Bronchial epithelial cell (primary cell): ENCODE data around the gene EOGT. TPM values are rescaled to one million over a fixed set of nuclear protein-coding genes. Genes with fewer than 3 reads are reported as not detected.
A peak's percentile ranks its signal among the peaks of the same experiment; 100 is the strongest.

ENCODE experiments used
- DNase-seq: peaks from one replicate; pipeline ENCODE4 v3.0.0-alpha.2; 2010; ENCODE audit warnings: low read depth
- FAIRE-seq: peaks from 2 replicates; lab custom pipeline; 2011; peaks lifted over from hg19 to GRCh38; lab: Jason Lieb, UNC
- H3K27me3 ChIP-seq: 2 replicates; pipeline ENCODE4 v1.5.1; 2011; ENCODE audit warnings: low read length; ENCODE audit not compliant: control insufficient read depth, insufficient read depth
- H3K36me3 ChIP-seq: 2 replicates; pipeline ENCODE4 v1.5.1; 2011; ENCODE audit warnings: low read length; ENCODE audit not compliant: control insufficient read depth, insufficient read depth
- H3K4me3 ChIP-seq: 2 replicates; pipeline ENCODE4 v1.5.1; 2011; ENCODE audit warnings: mild to moderate bottlenecking, low read depth, low read length, control low read depth
- CTCF ChIP-seq: IDR thresholded peaks from 2 replicates; pipeline ENCODE4 v1.5.1; 2011; ENCODE audit warnings: mild to moderate bottlenecking, moderate library complexity, low read length, control low read depth, inconsistent platforms; ENCODE audit not compliant: insufficient read depth, severe bottlenecking
- total RNA-seq: library from RNA; depleted of rRNA; stranded (reverse); fragments of >200 nt; gene quantifications from 2 replicates; pipeline ENCODE4 v1.2.1, GENCODE V29; 2014

EOGT gene
- total RNA-seq, 1 donor from 2014 or later: 33.2 TPM

GRCh38 chr3:68997887-68998286, 15.6 kb downstream of the EOGT start:
- Histone ChIP-seq H3K36me3 (peaks cover 14% of the 10 kb centered on the region), H3K27me3 (no peaks in the 10 kb centered on the region), H3K4me3 (no peak overlapping the region)
- DNase-seq: peak; percentile 27
- TF ChIP-seq CTCF: no peak
- no peak for FAIRE-seq

GRCh38 chr3:68996356-68996995, 17.0 kb downstream of the EOGT start:
- H3K36me3 ChIP-seq: peaks cover 13% of the 10 kb centered on the region
- H3K27me3 ChIP-seq: no peaks in the 10 kb centered on the region
- peak; percentile 76 for DNase-seq
- no peak overlapping the region for H3K4me3 ChIP-seq
- FAIRE-seq: peak; percentile 85
- no peak for TF ChIP-seq CTCF

- TF ChIP-seq CTCF: no peak
- no peak overlapping the region for H3K4me3 ChIP-seq
- DNase-seq (no peak), FAIRE-seq (no peak)
- peaks cover 14% of the 10 kb centered on the region for H3K36me3 ChIP-seq
- no peaks in the 10 kb centered on the region for H3K27me3 ChIP-seq
Measured at GRCh38 chr3:68988740-68989139, 24.7 kb downstream of the EOGT start.

GRCh38 chr3:68987322-68987721, 26.2 kb downstream of the EOGT start:
- peaks cover 15% of the 10 kb centered on the region for H3K36me3 ChIP-seq
- no peak for DNase-seq
- FAIRE-seq: no peak
- H3K27me3 ChIP-seq: no peaks in the 10 kb centered on the region
- TF ChIP-seq CTCF: no peak
- H3K4me3 ChIP-seq: no peak overlapping the region

- peaks cover 14% of the 10 kb centered on the region for H3K36me3 ChIP-seq
- no peak overlapping the region for H3K4me3 ChIP-seq
- no peak for FAIRE-seq
- no peak for DNase-seq
- no peaks in the 10 kb centered on the region for H3K27me3 ChIP-seq
- no peak for TF ChIP-seq CTCF
Measured at GRCh38 chr3:68986496-68987208, 26.8 kb downstream of the EOGT start.
